ENCODE results near the gene KIZ. TPM values are rescaled to one million over a fixed set of nuclear protein-coding genes. Genes with fewer than 3 reads are reported as not detected.
"Not testable (repeated sequence)": the region's sequence is repeated elsewhere in the genome, so short reads cannot be mapped to it uniquely, and the experiment has no call there.

KIZ gene
- total RNA-seq, 4 donors from 2014 or later = 46.7 to 73.0 (median 48.6) TPM

DNA sequence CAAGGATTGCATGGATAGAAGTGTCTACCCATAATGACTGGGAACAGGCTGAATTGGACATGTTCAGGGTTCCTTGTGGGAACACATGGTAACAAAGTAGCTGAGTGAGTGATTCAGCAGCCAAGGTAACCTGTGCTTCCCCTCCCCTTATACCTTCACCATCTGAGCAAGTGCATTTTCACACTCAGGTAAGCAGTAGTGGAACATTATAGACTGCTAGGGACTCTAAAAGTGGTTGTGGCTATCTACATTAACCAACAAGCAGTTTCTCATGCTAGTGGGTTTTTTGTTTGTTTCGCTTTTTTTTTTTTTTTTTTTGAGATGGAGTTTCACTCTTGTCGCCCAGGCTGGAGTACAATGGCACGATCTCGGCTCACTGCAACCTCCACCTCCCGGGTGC is 41.4 kb downstream of the KIZ start:
- 93 to 98% methylated on average over 5 of the region's 5 CpGs for WGBS, 2 donors
- H3K36me3 ChIP-seq = peaks cover under 1 to 9% of the 10 kb centered on the region in 2 donors
- DNase-seq = no peak
- no peaks in the 10 kb centered on the region for H3K9me3 ChIP-seq
- intact Hi-C loops (cut with DNase I) = no loop called here
- no peak overlapping the region for H3K27ac ChIP-seq
- H3K4me3 ChIP-seq (replicated peaks in 1 of 3) = no peak overlapping the region
- TF ChIP-seq POLR2A (IDR thresholded peaks at IDR 0.05) = no peak
- TF ChIP-seq, protein P1, sequence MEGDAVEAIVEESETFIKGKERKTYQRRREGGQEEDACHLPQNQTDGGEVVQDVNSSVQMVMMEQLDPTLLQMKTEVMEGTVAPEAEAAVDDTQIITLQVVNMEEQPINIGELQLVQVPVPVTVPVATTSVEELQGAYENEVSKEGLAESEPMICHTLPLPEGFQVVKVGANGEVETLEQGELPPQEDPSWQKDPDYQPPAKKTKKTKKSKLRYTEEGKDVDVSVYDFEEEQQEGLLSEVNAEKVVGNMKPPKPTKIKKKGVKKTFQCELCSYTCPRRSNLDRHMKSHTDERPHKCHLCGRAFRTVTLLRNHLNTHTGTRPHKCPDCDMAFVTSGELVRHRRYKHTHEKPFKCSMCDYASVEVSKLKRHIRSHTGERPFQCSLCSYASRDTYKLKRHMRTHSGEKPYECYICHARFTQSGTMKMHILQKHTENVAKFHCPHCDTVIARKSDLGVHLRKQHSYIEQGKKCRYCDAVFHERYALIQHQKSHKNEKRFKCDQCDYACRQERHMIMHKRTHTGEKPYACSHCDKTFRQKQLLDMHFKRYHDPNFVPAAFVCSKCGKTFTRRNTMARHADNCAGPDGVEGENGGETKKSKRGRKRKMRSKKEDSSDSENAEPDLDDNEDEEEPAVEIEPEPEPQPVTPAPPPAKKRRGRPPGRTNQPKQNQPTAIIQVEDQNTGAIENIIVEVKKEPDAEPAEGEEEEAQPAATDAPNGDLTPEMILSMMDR (IDR thresholded peaks at IDR 0.05) = no peak
- H3K27me3 ChIP-seq = no peaks in the 10 kb centered on the region
- no peaks in the 10 kb centered on the region for H3K4me1 ChIP-seq

DNA sequence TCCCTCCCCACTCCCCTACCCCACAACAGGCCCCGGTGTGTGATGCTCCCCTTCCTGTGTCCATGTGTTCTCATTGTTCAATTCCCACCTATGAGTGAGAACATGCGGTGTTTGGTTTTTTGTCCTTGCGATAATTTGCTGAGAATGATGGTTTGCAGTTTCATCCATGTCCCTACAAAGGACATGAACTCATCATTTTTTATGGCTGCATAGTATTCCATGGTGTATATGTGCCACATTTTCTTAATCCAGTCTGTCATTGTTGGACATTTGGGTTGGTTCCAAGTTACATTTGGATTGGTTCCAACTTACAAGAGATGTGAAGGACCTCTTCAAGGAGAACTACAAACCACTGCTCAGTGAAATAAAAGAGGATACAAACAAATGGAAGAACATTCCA is 42.2 kb downstream of the KIZ start:
- H3K36me3 ChIP-seq = not testable (repeated sequence)

DNA sequence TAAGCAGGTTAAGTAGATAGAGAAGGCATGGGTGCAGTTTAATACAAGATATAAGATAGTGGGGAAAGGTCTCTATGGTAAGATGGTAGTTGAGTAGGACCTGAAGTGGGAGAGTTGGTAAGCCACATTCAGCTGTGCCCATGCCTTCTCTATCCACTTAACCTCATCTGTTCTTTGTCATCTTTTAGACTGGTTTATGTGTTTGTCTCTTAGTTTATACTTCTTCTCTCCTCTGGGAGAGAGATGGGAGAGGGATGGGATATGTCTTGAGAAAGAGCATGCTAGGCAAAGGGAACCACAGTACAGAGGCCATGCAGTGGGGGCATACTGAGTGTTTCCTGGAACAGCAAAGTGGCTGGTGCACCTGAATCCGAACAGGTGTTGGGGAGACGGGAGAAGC is 46.7 kb downstream of the KIZ start:
- Histone ChIP-seq H3K27ac (no peak overlapping the region), H3K36me3 (no peaks in the 10 kb centered on the region), H3K4me1 (peaks cover 9 to 13% of the 10 kb centered on the region in 2 donors), H3K9me3 (no peaks in the 10 kb centered on the region), H3K4me3 (replicated peaks in 1 of 3) (no peak overlapping the region), H3K27me3 (no peaks in the 10 kb centered on the region)
- WGBS, 2 donors = 97 to 98% methylated on average over 2 of the region's 2 CpGs
- TF ChIP-seq POLR2A (IDR thresholded peaks at IDR 0.05) = no peak
- TF ChIP-seq, protein P1 (IDR thresholded peaks at IDR 0.05) = no peak
- no peak for DNase-seq
- intact Hi-C loops (cut with DNase I) = no loop called here

More for the DNA sequence above, 42.2 kb downstream of the KIZ start:
- H3K9me3 ChIP-seq; intact Hi-C loops (cut with DNase I); H3K27me3 ChIP-seq; DNase-seq; H3K4me1 ChIP-seq; H3K27ac ChIP-seq; H3K4me3 ChIP-seq (replicated peaks in 1 of 3): not testable (repeated sequence)
- 95 to 100% methylated on average over 3 of the region's 3 CpGs for WGBS, 2 donors

DNA sequence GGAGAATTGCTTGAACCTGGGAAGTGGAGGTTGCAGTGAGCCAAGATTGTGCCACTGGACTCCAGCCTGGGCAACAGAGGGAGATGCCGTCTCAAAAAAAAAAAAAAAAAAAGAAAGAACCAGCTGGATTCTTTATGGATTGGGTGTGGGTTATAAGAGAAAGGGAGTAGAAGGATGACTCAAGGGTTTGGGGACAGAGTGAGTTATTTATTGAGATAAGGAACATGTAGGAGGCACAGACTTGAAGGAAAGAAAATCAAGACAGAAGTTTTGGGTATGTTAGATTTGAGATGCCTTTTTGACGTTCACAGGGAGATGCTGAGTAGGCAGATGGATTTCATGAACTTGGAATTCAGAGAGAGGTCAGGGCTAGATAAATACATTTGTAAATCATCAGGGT is 47.6 kb downstream of the KIZ start:
- Histone ChIP-seq H3K27ac (peak overlapping the region in 2 of 3 donors; percentile 19 to 62), H3K9me3 (no peaks in the 10 kb centered on the region), H3K27me3 (no peaks in the 10 kb centered on the region), H3K36me3 (no peaks in the 10 kb centered on the region), H3K4me3 (replicated peaks in 1 of 3) (no peak overlapping the region), H3K4me1 (peaks cover 9 to 13% of the 10 kb centered on the region in 2 donors)
- WGBS, 2 donors = 87 to 91% methylated on average over 2 of the region's 2 CpGs
- DNase-seq = no peak
- intact Hi-C loops (cut with DNase I) = no loop called here
- TF ChIP-seq, protein P1 (IDR thresholded peaks at IDR 0.05) = no peak
- TF ChIP-seq POLR2A (IDR thresholded peaks at IDR 0.05) = no peak

DNA sequence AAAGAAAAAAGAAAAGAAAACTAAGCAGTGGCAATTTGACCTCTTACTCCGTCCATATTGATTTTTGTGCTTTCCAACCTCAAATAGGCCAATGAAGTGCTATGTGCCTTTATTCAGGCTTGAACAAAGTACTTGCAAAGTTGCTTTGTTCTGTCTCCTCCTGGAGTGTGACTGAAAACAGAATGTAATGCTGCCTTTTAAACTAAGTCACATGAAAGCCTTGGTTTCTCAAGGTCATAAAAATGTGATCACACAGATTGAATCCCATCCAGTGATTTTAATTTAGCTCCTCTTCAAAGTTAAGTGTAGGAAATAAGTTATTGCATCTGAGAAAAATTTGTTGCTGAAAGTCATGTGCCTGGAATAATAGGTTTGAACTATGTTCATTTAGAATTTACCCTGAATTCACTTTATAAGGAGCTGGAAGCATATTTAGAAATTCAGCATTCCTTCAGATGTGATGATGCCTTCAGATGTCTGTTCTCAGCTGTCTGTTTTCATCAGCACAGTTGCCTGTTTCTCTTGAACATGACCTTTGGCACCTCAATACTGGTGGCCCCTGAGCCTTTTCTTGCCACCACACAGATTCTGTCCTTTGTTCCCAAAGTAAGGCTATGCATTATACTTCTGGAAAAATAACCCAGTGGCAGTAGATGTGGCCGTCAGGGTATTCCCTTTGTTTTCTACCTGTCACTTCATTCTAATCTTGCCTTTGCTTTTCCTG is 48.8 kb downstream of the KIZ start:
- 86 to 98% methylated on average over 2 of the region's 2 CpGs for WGBS, 2 donors
- intact Hi-C loops (cut with DNase I) = no loop called here
- no peak for DNase-seq
- Histone ChIP-seq H3K9me3 (no peaks in the 10 kb centered on the region), H3K36me3 (no peaks in the 10 kb centered on the region), H3K27me3 (no peaks in the 10 kb centered on the region), H3K4me1 (peaks cover 13 to 15% of the 10 kb centered on the region in 2 donors), H3K4me3 (replicated peaks in 1 of 3) (no peak overlapping the region), H3K27ac (peak overlapping the region; percentile 43 to 62 (median 59))
- TF ChIP-seq POLR2A (IDR thresholded peaks at IDR 0.05) = no peak
- TF ChIP-seq, protein P1 (IDR thresholded peaks at IDR 0.05) = no peak
